ENCODE results near the gene COLEC11. TPM values are rescaled to one million over a fixed set of nuclear protein-coding genes. Genes with fewer than 3 reads are reported as not detected.

COLEC11 gene
- total and polyA plus RNA-seq, 8 donors, result 2.0 to 9.9 (median 3.3) TPM; not detected in 3

DNA sequence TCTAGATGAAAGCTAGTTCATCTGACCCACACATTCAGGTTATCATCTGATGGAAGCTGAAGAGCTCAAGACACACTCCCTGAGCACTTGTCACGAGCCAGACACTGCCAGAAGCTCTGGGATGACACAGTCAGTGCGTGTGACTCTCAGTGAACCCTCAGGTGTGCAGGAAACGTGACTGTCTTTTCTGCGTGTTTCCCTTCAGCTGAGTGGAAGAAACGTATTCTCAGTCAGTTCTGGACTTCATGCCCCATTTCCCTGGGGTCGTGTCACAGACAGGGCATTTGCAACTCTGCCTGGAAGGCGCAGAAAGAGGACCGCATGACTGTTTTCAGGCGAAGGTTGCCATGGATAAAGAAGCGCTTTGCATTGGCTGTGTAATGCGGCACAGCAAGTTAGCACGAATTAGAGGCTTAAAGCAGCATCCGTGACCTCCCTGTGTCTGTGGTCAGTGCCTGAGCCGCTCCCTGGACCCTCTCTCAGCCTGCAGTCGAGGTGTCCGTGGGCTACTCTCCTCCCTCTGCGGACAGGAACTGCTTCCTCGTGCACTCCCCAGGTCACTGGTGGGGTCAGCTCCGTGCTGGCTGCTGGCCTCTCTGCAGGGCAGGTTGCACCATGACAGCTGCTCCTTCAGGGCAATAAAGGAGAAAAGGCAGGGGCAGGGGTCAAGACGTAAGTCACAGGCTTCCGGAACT, 59.8 kb downstream of the COLEC11 start:
- Histone ChIP-seq H3K9me3 (no peaks in the 10 kb centered on the region), H3K36me3 (no peaks in the 10 kb centered on the region), H3K4me3 (no peak overlapping the region), H3K27me3 (peaks cover 0 to 26% (median 0%) of the 10 kb centered on the region in 3 donors), H3K27ac (no peak overlapping the region), H3K4me1 (peaks cover 8 to 16% (median 12%) of the 10 kb centered on the region in 4 donors)
- DNase-seq, result no peak
- 74 to 81% (median 75%) methylated on average over 20 to 21 of the region's 21 CpGs for WGBS, 5 donors
- TF ChIP-seq POLR2A (IDR thresholded peaks at IDR 0.05) (no peak), POLR2AphosphoS5 (IDR thresholded peaks at IDR 0.05) (no peak), EP300 (IDR thresholded peaks at IDR 0.05) (no peak)
- TF ChIP-seq, protein P1, sequence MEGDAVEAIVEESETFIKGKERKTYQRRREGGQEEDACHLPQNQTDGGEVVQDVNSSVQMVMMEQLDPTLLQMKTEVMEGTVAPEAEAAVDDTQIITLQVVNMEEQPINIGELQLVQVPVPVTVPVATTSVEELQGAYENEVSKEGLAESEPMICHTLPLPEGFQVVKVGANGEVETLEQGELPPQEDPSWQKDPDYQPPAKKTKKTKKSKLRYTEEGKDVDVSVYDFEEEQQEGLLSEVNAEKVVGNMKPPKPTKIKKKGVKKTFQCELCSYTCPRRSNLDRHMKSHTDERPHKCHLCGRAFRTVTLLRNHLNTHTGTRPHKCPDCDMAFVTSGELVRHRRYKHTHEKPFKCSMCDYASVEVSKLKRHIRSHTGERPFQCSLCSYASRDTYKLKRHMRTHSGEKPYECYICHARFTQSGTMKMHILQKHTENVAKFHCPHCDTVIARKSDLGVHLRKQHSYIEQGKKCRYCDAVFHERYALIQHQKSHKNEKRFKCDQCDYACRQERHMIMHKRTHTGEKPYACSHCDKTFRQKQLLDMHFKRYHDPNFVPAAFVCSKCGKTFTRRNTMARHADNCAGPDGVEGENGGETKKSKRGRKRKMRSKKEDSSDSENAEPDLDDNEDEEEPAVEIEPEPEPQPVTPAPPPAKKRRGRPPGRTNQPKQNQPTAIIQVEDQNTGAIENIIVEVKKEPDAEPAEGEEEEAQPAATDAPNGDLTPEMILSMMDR (IDR thresholded peaks at IDR 0.05), result no peak
- intact Hi-C loops (cut with DNase I; ENCODE audit: low total_unique reads), result loop anchor here (5.0 kb wide), 1 partner anchor 232 kb away; no protein-coding TSS in a partner anchor

DNA sequence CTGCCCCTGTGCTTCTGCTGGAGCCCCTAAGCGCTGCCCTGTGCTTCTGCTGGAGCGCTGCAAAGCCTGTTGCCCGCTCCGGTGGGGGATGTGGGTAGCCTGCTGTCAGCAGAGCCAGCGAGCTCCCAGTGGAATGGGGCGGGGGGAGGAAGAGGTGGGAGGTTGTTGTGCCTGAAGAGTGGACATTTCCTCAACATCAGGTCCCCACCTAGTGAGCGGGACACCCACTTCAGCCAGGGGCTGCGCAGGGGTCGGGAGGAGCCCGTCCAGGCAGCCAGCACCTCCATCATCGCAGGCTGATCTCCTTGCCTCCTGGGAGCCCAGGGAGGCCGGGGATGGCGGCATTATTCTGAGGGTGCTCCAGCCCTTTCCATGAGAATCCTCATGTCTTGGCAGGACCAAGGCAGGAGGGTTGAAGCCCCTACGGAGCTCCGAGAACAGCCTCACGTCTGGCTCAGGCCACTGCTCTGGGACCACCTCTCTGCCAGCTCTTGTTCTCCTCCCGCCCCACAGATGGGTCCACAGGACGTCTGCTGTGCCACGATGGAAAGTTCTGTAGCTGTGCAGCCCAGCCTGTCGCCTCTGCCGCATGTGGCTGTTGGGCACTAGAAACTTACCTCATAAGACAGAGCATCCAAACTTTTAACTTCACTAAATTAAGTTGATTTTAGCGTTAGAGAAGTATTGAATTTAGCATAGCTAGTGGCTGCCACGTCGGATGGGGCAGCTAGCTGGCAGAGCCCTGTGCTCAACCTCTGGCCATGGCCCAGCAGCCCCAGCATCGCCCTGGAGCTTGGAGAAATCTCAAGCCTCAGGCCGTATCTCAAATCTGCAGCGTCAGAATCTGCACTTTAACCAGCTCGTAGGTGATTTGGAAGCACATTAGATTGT, 61.2 kb downstream of the COLEC11 start:
- Histone ChIP-seq H3K36me3 (no peaks in the 10 kb centered on the region), H3K4me3 (no peak overlapping the region), H3K27ac (no peak overlapping the region), H3K4me1 (peaks cover 8 to 10% (median 10%) of the 10 kb centered on the region in 4 donors), H3K9me3 (no peaks in the 10 kb centered on the region), H3K27me3 (peaks cover 0 to 17% (median 0%) of the 10 kb centered on the region in 3 donors)
- no peak for DNase-seq
- 82 to 85% (median 84%) methylated on average over 19 to 28 of the region's 28 CpGs for WGBS, 5 donors
- intact Hi-C loops (cut with DNase I; ENCODE audit: low total_unique reads), result no loop called here
- no peak for TF ChIP-seq EP300 (IDR thresholded peaks at IDR 0.05)
- TF ChIP-seq, protein P1 (IDR thresholded peaks at IDR 0.05), result no peak
- TF ChIP-seq POLR2A (IDR thresholded peaks at IDR 0.05), result no peak
- TF ChIP-seq POLR2AphosphoS5 (IDR thresholded peaks at IDR 0.05), result no peak

DNA sequence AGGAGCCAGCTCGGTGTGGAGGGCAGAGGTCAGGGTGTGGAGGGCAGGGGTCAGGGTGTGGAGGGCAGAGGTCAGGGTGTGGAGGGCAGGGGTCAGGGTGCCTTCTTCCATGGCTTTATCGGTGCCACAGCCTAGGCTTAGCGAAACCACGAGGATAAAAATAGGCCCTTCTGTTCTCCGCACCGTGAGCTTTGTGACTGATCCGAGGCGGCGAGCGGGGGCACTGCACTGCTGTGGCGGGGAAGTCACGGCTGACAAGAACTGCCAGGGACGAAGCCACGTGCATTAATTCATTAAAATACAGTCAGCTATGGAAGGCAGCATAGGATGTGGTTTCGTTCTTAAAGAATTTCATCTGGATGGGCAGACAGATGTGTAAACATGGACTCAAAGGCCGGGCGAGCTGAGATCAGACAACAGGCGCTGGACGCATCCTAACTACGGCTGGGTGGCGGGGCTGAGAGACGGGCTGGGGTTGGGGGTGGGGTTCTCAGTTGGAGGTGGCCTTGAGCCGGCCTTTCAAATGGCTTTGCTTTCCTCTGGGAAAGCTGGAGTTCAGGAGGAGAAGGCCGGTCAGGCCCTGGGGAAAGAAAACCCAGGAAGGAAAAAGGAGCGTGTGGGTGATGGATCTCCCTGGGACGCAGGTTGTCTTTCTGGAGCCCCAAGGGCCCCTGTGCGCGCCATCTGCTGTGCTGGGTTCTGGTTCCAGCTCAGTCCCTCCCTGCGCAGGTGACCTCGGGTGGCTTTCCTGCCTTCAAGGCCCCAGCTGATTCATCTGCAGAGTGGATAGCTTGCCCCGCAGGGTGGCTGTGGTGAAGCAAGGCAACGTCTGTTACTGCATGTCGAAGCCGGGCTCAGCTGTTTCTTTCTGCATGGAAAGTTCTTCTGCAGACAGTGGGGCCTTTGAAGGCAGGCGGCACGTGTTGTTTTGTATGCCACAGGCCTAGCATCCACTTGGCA, 62.1 kb downstream of the COLEC11 start:
- Histone ChIP-seq H3K4me1 (peaks cover under 1 to 3% (median 2%) of the 10 kb centered on the region in 4 donors), H3K27me3 (peaks cover 0 to 9% (median 0%) of the 10 kb centered on the region in 3 donors), H3K36me3 (no peaks in the 10 kb centered on the region), H3K4me3 (no peak overlapping the region), H3K9me3 (no peaks in the 10 kb centered on the region), H3K27ac (no peak overlapping the region)
- no peak for TF ChIP-seq POLR2A (IDR thresholded peaks at IDR 0.05)
- peak in 1 of 2 donors; percentile 41 for DNase-seq
- intact Hi-C loops (cut with DNase I; ENCODE audit: low total_unique reads), result no loop called here
- 63 to 78% (median 74%) methylated on average over 36 of the region's 36 CpGs for WGBS, 5 donors

DNA sequence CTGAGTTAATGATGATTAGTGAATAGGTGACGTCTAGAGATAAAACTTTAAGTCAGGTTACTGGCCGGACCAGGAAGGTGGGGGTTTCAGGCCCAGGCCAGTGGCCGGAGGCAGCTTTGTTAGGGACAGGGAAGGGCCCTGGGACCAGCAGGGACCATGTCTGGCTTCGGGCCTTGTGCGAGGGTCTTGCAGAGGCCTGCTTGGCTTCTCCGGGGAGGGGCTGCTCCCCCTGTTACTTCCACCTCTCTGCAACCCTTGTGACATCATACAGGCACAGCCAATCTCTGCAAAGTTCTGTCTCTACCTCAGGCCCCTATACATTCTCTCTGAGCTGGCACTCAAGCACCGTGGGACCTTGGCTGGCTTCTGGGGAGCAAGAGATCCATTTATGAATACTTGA, 63.0 kb downstream of the COLEC11 start, which contains the start of gene ALLC:
TSS of gene ALLC (plus strand) at position 320 of the 400 bp plus-strand sequence. CDS start 12,958 bp downstream, outside the sequence.
- intact Hi-C loops (cut with DNase I; ENCODE audit: low total_unique reads), result no loop called here
- no peak for TF ChIP-seq POLR2A (IDR thresholded peaks at IDR 0.05)
- no peak for TF ChIP-seq EP300 (IDR thresholded peaks at IDR 0.05)
- TF ChIP-seq, protein P1 (IDR thresholded peaks at IDR 0.05), result no peak
- TF ChIP-seq POLR2AphosphoS5 (IDR thresholded peaks at IDR 0.05), result no peak
- 86 to 93% (median 90%) methylated on average over 7 of the region's 7 CpGs for WGBS, 5 donors
- Histone ChIP-seq H3K4me3 (no peak within 1 kb of the TSS), H3K27me3 (peaks cover 0 to 8% (median 0%) of the 10 kb centered on the region in 3 donors), H3K27ac (peak within 1 kb of the TSS in 1 of 5 donors; percentile 59), H3K9me3 (no peaks in the 10 kb centered on the region), H3K36me3 (no peaks in the 10 kb centered on the region), H3K4me1 (no peaks in the 10 kb centered on the region)
- no peak for DNase-seq
